ENCODE measurements around the gene SH2D3A.

The SH2D3A gene

DNA sequence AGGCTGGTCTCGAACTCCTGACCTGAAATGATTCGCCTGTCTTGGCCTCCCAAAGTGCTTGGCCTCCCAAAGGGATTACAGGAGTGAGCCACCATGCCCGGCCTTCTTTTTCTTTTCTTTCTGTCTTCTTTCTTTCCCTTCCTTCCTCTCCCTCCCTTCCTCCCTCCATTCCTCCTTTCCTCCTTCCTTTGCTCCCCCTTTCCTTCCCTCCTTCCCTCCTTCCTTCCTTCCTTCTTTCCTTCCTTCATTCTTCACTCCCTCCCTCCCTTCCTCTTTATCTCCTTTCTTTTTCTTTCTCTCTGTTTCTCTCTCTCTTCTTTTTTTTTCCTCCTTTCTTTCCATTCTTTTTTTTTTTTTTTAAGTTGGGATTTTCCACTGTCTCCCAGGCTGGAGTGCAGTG lies 58.9 kb downstream of the SH2D3A start:
- DNase-seq (ENCODE audit: low spot score), result no peak

GRCh38 chr19:6707658-6708018 lies 59.6 kb downstream of the SH2D3A start:
- DNase-seq (ENCODE audit: low spot score), result no peak

DNA sequence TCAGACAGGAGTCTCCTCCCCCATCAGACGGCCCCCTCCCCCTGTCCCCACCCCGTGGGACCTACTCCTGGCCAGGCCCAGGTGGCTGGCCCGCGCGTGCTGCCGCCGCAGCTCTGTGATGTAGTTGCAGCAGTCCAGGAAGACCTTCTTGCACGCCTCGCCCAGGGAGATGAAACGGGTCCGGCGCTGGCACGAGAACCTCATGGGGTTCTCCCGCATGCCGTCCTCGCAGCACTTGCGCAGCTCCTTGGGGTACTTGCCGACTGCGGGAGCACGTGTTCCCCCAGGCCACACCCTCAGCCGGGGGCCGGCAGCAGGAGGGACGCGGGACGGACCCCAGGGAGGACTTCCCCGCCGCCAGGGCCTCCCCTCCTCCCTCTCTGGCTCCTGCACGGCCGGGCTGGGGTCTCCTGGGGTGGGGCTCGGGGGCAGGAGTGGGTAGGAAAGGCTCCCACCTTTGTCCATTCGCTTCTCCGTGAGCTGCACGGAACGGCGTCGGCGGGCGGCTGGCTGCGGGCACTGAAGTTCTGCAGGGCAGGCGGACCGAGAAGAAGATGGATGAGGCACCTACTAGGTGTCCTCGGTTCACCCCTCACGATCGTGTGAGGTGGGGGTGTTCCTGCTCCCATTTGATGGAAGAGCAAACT lies 60.1 kb downstream of the SH2D3A start:
- DNase-seq (ENCODE audit: low spot score), result no peak

- no peak for DNase-seq (ENCODE audit: low spot score)
Measured at GRCh38 chr19:6706633-6706958, 60.6 kb downstream of the SH2D3A start.

- DNase-seq (ENCODE audit: low spot score), result no peak
Measured at GRCh38 chr19:6705931-6706632, 61.2 kb downstream of the SH2D3A start.
